GM18909 (cell line): ENCODE results near the gene HIP1.
"Not testable (repeated sequence)": the region's sequence is repeated elsewhere in the genome, so short reads cannot be mapped to it uniquely, and the experiment has no call there.

Experiments
- ATAC-seq: cut with Tn5 transposase; IDR thresholded peaks from one replicate; pipeline ENCODE4 v1.9.1; 2021; ENCODE audit warnings: mild to moderate bottlenecking; ENCODE audit not compliant: unreplicated experiment, poor library complexity

The HIP1 gene

GRCh38 chr7:75546237-75547015 is 192.3 kb downstream of the HIP1 start:
- no peak for ATAC-seq

- no peak for ATAC-seq
Measured at GRCh38 chr7:75537731-75538130, 201.0 kb downstream of the HIP1 start.

- no peak for ATAC-seq
Measured at GRCh38 chr7:75536940-75537538, 201.7 kb downstream of the HIP1 start.

- ATAC-seq: no peak
Measured at GRCh38 chr7:75536491-75536890, 202.2 kb downstream of the HIP1 start.

- ATAC-seq: peak; percentile 46
Measured at GRCh38 chr7:75534727-75535307, 203.9 kb downstream of the HIP1 start.

GRCh38 chr7:75533926-75534325 is 204.8 kb downstream of the HIP1 start:
- ATAC-seq: no peak

- ATAC-seq: no peak
Measured at GRCh38 chr7:75532639-75533038, 206.1 kb downstream of the HIP1 start.

GRCh38 chr7:75531359-75531821 is 207.4 kb downstream of the HIP1 start:
- ATAC-seq: no peak

- not testable (repeated sequence) for ATAC-seq
Measured at GRCh38 chr7:75527224-75527722, 211.5 kb downstream of the HIP1 start.

- not testable (repeated sequence) for ATAC-seq
Measured at GRCh38 chr7:75521727-75522126, 217.0 kb downstream of the HIP1 start.

- not testable (repeated sequence) for ATAC-seq
Measured at GRCh38 chr7:75518842-75519241, 219.9 kb downstream of the HIP1 start.

- ATAC-seq: peak; percentile 59
Measured at GRCh38 chr7:75509033-75509432, 229.7 kb downstream of the HIP1 start.

- not testable (repeated sequence) for ATAC-seq
Measured at GRCh38 chr7:75492020-75492419, 246.7 kb downstream of the HIP1 start, which contains the start of gene SPDYE5. Gene SPDYE5 (plus strand): TSS chr7:75492320. CDS start chr7:75494048, 1,728 bp downstream.

GRCh38 chr7:75485979-75486643 is 252.6 kb downstream of the HIP1 start, which contains the start of gene POM121C:
Gene POM121C (minus strand): TSS chr7:75486299. CDS start chr7:75441496, 44,803 bp downstream.
- ATAC-seq: peak; percentile 100

GRCh38 chr7:75485355-75485978 is 253.3 kb downstream of the HIP1 start:
- ATAC-seq: peak; percentile 20
